ENCODE measurements around the gene PPP4R1. TPM values are rescaled to one million over a fixed set of nuclear protein-coding genes. Genes with fewer than 3 reads are reported as not detected.

PPP4R1 gene
- total RNA-seq, 2 experiments from 2014 or later, result 23.0 to 23.6 TPM

DNA sequence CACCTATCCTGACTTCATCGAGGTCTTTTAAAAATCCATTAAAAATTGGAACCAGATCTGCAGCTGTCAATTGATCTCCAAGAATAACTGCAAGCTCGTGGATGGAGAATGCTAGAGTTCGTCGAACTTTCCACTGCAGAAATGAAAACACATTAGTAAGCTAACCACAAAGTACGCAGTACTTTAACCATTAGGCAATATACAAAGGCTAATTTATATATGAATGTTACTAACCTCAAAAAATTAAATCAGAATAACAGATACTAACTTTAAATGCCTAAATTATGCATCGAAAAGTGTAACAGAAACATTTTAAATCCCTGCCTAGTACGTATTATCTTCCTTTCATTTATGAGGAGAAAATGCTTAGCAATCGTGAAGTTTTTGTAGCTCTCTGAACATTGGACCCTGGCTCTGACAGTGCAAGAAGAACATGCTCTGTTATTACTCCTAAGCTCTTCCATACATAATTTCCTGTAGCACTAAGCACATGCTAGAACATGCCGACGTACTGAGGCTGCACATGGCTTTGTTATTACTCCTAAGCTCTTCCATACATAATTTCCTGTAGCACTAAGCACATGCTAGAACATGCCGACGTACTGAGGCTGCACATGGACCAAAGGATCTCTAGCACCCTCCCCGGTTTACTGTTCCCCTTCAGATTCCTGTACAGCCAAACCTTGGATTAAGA, 57.0 kb downstream of the PPP4R1 start:
- no peak overlapping the region for H3K4me3 Mint-ChIP-seq
- H3K36me3 Mint-ChIP-seq (ENCODE audit: low read depth), result peaks cover 42% of the 10 kb centered on the region
- no peak overlapping the region for H3K27ac Mint-ChIP-seq
- no peaks in the 10 kb centered on the region for H3K9me3 Mint-ChIP-seq
- CTCF ChIA-PET, result no interaction called here
- no peaks in the 10 kb centered on the region for H3K4me1 Mint-ChIP-seq (ENCODE audit: low read depth)
- no peak for DNase-seq
- H3K27me3 Mint-ChIP-seq (ENCODE audit: low read depth), result no peaks in the 10 kb centered on the region
- intact Hi-C loops (cut with micrococcal nuclease), result no loop called here

GRCh38 chr18:9552616-9553015, 61.7 kb downstream of the PPP4R1 start:
- CTCF ChIA-PET, result no interaction called here

GRCh38 chr18:9552191-9552590, 62.2 kb downstream of the PPP4R1 start:
- Mint-ChIP-seq H3K27me3 (ENCODE audit: low read depth) (no peaks in the 10 kb centered on the region), H3K9me3 (no peaks in the 10 kb centered on the region), H3K36me3 (ENCODE audit: low read depth) (peaks cover 46% of the 10 kb centered on the region), H3K4me1 (ENCODE audit: low read depth) (no peaks in the 10 kb centered on the region), H3K27ac (no peak overlapping the region), H3K4me3 (no peak overlapping the region)
- DNase-seq, result no peak
- intact Hi-C loops (cut with micrococcal nuclease), result no loop called here
- CTCF ChIA-PET, result no interaction called here

More at GRCh38 chr18:9552616-9553015, 61.7 kb downstream of the PPP4R1 start:
- no peak for DNase-seq
- intact Hi-C loops (cut with micrococcal nuclease), result no loop called here
- Mint-ChIP-seq H3K4me1 (ENCODE audit: low read depth) (no peaks in the 10 kb centered on the region), H3K4me3 (no peak overlapping the region), H3K36me3 (ENCODE audit: low read depth) (peaks cover 46% of the 10 kb centered on the region), H3K27me3 (ENCODE audit: low read depth) (no peaks in the 10 kb centered on the region), H3K9me3 (no peaks in the 10 kb centered on the region), H3K27ac (no peak overlapping the region)

GRCh38 chr18:9550429-9550828, 63.9 kb downstream of the PPP4R1 start:
- peaks cover 43% of the 10 kb centered on the region for H3K36me3 Mint-ChIP-seq (ENCODE audit: low read depth)
- CTCF ChIA-PET, result interaction anchor here (1.0 kb wide), 1 partner anchor 337 kb away, joined by 3 read pairs; no protein-coding TSS in a partner anchor
- intact Hi-C loops (cut with micrococcal nuclease), result no loop called here

GRCh38 chr18:9549405-9549804, 65.0 kb downstream of the PPP4R1 start:
- H3K36me3 Mint-ChIP-seq (ENCODE audit: low read depth), result peaks cover 37% of the 10 kb centered on the region
- CTCF ChIA-PET, result no interaction called here

More at GRCh38 chr18:9550429-9550828, 63.9 kb downstream of the PPP4R1 start:
- Mint-ChIP-seq H3K4me1 (ENCODE audit: low read depth) (no peaks in the 10 kb centered on the region), H3K9me3 (no peaks in the 10 kb centered on the region), H3K27ac (no peak overlapping the region), H3K4me3 (no peak overlapping the region), H3K27me3 (ENCODE audit: low read depth) (no peaks in the 10 kb centered on the region)
- no peak for DNase-seq

GRCh38 chr18:9547782-9548181, 66.6 kb downstream of the PPP4R1 start:
- no peak overlapping the region for H3K27ac Mint-ChIP-seq
- peaks cover 26% of the 10 kb centered on the region for H3K36me3 Mint-ChIP-seq (ENCODE audit: low read depth)
- H3K4me1 Mint-ChIP-seq (ENCODE audit: low read depth), result peaks cover 3% of the 10 kb centered on the region
- no peaks in the 10 kb centered on the region for H3K27me3 Mint-ChIP-seq (ENCODE audit: low read depth)
- no peak overlapping the region for H3K4me3 Mint-ChIP-seq
- no peak for DNase-seq
- CTCF ChIA-PET, result no interaction called here
- H3K9me3 Mint-ChIP-seq, result no peaks in the 10 kb centered on the region
- intact Hi-C loops (cut with micrococcal nuclease), result no loop called here

More at GRCh38 chr18:9549405-9549804, 65.0 kb downstream of the PPP4R1 start:
- H3K27ac Mint-ChIP-seq, result no peak overlapping the region
- H3K4me1 Mint-ChIP-seq (ENCODE audit: low read depth), result no peaks in the 10 kb centered on the region
- no peak for DNase-seq
- intact Hi-C loops (cut with micrococcal nuclease), result no loop called here
- H3K27me3 Mint-ChIP-seq (ENCODE audit: low read depth), result no peaks in the 10 kb centered on the region
- H3K9me3 Mint-ChIP-seq, result no peaks in the 10 kb centered on the region
- no peak overlapping the region for H3K4me3 Mint-ChIP-seq

DNA sequence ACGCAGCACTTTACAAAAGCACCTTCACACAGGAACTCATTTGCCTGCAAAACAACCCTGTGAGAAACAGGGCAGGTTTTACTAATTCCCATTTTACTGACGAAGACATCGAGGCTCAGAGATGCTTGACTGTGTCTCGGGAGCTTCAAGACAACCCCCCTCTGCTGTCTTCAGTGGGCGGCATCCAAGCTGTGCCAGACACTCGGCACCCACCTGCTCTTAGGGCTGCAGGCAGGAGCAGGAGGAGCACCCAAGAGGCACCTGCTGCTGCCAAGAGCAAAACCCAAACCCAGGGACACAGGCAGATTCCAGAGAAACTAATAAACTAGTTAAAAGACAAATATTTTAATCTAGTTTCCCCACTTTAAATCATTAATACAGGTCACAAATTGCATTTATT, 67.9 kb downstream of the PPP4R1 start:
- no peaks in the 10 kb centered on the region for H3K27me3 Mint-ChIP-seq (ENCODE audit: low read depth)
- H3K36me3 Mint-ChIP-seq (ENCODE audit: low read depth), result peaks cover 19% of the 10 kb centered on the region
- DNase-seq, result no peak
- CTCF ChIA-PET, result no interaction called here
- no peak overlapping the region for H3K4me3 Mint-ChIP-seq
- intact Hi-C loops (cut with micrococcal nuclease), result no loop called here
- no peak overlapping the region for H3K27ac Mint-ChIP-seq
- H3K4me1 Mint-ChIP-seq (ENCODE audit: low read depth), result peaks cover 3% of the 10 kb centered on the region
- H3K9me3 Mint-ChIP-seq, result no peaks in the 10 kb centered on the region

GRCh38 chr18:9545029-9545428, 69.3 kb downstream of the PPP4R1 start:
- CTCF ChIA-PET, result interaction anchor here (0.5 to 1.1 kb wide), 2 partner anchors 45 to 169 kb away, joined by 3 read pairs; no protein-coding TSS in a partner anchor
- Mint-ChIP-seq H3K36me3 (ENCODE audit: low read depth) (peaks cover 19% of the 10 kb centered on the region), H3K4me3 (no peak overlapping the region), H3K4me1 (ENCODE audit: low read depth) (peaks cover 3% of the 10 kb centered on the region), H3K27ac (no peak overlapping the region), H3K27me3 (ENCODE audit: low read depth) (no peaks in the 10 kb centered on the region), H3K9me3 (no peaks in the 10 kb centered on the region)
- DNase-seq, result no peak
- intact Hi-C loops (cut with micrococcal nuclease), result no loop called here

GRCh38 chr18:9542924-9543323, 71.4 kb downstream of the PPP4R1 start:
- H3K36me3 Mint-ChIP-seq (ENCODE audit: low read depth), result peaks cover 14% of the 10 kb centered on the region
- CTCF ChIA-PET, result no interaction called here
- DNase-seq, result no peak
- no peaks in the 10 kb centered on the region for H3K27me3 Mint-ChIP-seq (ENCODE audit: low read depth)
- no peak overlapping the region for H3K27ac Mint-ChIP-seq
- H3K4me3 Mint-ChIP-seq, result no peak overlapping the region
- peaks cover 3% of the 10 kb centered on the region for H3K4me1 Mint-ChIP-seq (ENCODE audit: low read depth)
- intact Hi-C loops (cut with micrococcal nuclease), result no loop called here
- no peaks in the 10 kb centered on the region for H3K9me3 Mint-ChIP-seq

- no peaks in the 10 kb centered on the region for H3K27me3 Mint-ChIP-seq (ENCODE audit: low read depth)
- peaks cover 15% of the 10 kb centered on the region for H3K36me3 Mint-ChIP-seq (ENCODE audit: low read depth)
- intact Hi-C loops (cut with micrococcal nuclease), result no loop called here
- DNase-seq, result no peak
- CTCF ChIA-PET, result no interaction called here
- peaks cover 3% of the 10 kb centered on the region for H3K4me1 Mint-ChIP-seq (ENCODE audit: low read depth)
- no peak overlapping the region for H3K27ac Mint-ChIP-seq
- H3K9me3 Mint-ChIP-seq, result no peaks in the 10 kb centered on the region
- H3K4me3 Mint-ChIP-seq, result no peak overlapping the region
Measured at GRCh38 chr18:9539938-9540337, 74.4 kb downstream of the PPP4R1 start.

DNA sequence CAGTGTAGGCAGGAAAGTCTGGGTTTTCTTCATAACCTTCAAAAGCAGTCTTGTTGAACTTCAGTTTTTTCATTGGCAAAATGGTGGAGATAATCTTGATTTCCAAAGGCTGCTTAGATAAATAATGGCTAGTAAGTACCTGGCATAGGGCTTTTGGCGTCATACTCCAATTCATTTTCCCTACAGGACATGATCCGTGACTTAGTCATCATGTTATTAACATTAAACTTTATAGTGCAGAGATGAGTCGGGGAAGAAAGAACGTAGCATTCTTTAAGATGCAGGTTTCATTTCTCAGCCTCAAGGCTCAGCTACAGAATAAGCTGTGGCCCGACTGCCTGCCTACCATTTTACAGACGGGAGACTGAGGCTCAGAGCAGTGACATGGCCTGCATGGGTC, 75.1 kb downstream of the PPP4R1 start:
- intact Hi-C loops (cut with micrococcal nuclease), result no loop called here
- no peaks in the 10 kb centered on the region for H3K9me3 Mint-ChIP-seq
- no peak overlapping the region for H3K27ac Mint-ChIP-seq
- CTCF ChIA-PET, result no interaction called here
- H3K4me3 Mint-ChIP-seq, result no peak overlapping the region
- peaks cover 3% of the 10 kb centered on the region for H3K4me1 Mint-ChIP-seq (ENCODE audit: low read depth)
- H3K27me3 Mint-ChIP-seq (ENCODE audit: low read depth), result no peaks in the 10 kb centered on the region
- no peak for DNase-seq
- peaks cover 15% of the 10 kb centered on the region for H3K36me3 Mint-ChIP-seq (ENCODE audit: low read depth)

GRCh38 chr18:9537677-9538076, 76.7 kb downstream of the PPP4R1 start:
- H3K9me3 Mint-ChIP-seq, result no peaks in the 10 kb centered on the region
- intact Hi-C loops (cut with micrococcal nuclease), result no loop called here
- no peak for DNase-seq
- H3K27me3 Mint-ChIP-seq (ENCODE audit: low read depth), result no peaks in the 10 kb centered on the region
- H3K27ac Mint-ChIP-seq, result no peak overlapping the region
- peaks cover 23% of the 10 kb centered on the region for H3K36me3 Mint-ChIP-seq (ENCODE audit: low read depth)
- no peak overlapping the region for H3K4me3 Mint-ChIP-seq
- CTCF ChIA-PET, result no interaction called here
- H3K4me1 Mint-ChIP-seq (ENCODE audit: low read depth), result no peaks in the 10 kb centered on the region

DNA sequence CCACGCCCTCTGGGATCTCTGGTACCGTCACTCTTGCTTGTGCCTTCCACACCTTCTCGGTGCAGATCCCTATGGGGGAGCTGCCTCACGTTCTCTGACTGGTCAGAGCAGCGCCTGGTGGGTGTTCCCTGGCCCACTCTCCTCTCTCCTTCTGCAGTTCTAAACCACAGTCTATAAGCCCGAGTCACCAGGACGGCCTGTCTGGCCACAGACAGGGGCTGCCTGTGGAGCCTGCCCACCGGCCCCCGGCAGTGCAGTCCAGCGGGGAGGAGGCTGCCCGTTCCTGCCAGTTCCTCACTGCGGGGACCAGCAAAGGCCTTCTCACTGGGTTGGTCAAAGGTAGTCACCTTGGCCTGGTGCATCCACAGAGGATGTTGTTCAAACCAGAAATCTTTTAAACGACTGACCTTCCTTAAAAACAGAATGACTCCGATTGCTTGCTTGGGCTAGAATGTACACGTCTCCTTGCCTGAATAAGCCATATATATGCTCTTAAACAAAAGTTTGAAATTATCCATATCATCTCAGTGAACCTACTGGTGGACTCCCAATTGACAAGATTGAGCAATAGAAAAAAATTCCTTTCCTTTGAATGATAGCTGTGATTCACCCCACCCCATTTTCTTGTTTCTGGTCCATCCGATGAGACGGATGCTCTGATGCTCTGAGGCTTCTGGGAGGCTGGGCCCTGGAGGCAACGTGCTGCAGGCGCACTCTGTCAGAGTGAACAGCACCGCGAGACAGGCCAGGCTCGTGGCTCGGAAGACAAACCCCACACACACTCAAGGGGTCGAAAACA, 77.8 kb downstream of the PPP4R1 start:
- no peak for DNase-seq
- intact Hi-C loops (cut with micrococcal nuclease), result no loop called here
- Mint-ChIP-seq H3K27ac (no peak overlapping the region), H3K4me1 (ENCODE audit: low read depth) (no peaks in the 10 kb centered on the region), H3K9me3 (no peaks in the 10 kb centered on the region), H3K36me3 (ENCODE audit: low read depth) (peaks cover 23% of the 10 kb centered on the region), H3K27me3 (ENCODE audit: low read depth) (no peaks in the 10 kb centered on the region), H3K4me3 (no peak overlapping the region)
- CTCF ChIA-PET, result no interaction called here
